GM19397 (cell line): ENCODE results near the gene ACTG1.

Source experiments
- ATAC-seq: cut with Tn5 transposase; IDR thresholded peaks from one replicate; pipeline ENCODE4 v1.9.1; 2021; ENCODE audit warnings: mild to moderate bottlenecking, moderate library complexity; ENCODE audit not compliant: unreplicated experiment

Gene ACTG1

DNA sequence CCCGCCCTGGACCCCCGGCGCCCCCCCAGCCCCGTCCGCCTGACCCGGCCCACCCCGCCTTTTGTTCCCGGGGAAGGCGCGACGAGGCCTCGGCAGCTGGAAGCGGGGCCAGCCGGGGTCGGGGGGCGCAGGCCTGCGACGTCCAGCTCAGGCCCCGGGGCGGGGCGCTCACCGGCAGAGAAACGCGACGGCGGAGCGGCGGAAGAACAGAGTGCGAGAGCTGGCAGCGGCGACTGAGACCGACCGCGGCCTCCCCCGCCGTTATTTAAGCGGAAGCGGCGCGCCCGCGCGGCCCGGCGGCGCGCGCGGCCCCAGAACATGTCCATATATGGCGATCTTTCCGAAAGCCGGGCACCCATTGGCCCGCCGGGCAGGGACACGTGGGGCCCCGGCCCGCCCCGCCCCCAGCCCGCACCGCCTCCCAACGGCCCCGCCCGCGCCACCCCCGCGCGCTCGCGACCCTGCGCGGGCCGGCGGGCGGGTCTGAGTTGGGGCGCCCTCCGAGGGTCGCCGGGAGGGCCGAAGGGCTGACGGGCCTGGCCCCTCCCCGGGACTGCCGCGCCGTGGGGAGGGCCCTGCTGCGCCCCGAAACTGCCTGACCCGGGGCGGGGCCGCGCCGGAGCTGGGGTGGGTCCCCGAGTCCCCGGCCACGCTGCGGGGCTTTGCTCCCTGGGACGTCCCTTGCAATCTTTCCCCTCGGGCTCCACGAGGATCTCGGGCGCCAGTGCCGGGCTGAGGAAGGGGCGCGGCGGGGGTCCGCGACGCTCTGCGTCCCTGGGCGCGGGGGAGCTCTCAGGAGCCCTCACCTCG, at the start of gene ACTG1:
TSS of gene ACTG1 (minus strand) at position 238 of the 810 bp plus-strand sequence. CDS start 445 bp downstream, outside the sequence.
- ATAC-seq: peak; percentile 46

DNA sequence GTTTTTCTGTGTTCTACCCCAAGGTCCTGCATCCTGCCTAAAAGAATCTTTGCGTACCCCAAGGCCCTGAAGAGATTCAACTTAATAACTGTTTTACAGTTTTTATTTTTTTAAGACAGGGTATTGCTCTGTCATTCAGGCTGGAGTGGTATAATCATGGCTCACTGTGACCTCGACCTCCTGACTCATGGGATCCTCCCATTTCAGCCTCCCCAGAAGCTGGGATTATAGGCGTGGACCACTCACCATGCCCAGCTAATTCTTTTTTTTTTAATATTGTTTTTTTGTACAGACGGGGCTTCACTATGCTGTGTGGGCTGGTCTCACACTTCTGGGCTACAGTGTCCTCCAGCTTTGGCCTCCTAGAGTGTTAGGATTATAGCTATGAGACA, 48.9 kb upstream of the ACTG1 start:
- ATAC-seq: no peak

DNA sequence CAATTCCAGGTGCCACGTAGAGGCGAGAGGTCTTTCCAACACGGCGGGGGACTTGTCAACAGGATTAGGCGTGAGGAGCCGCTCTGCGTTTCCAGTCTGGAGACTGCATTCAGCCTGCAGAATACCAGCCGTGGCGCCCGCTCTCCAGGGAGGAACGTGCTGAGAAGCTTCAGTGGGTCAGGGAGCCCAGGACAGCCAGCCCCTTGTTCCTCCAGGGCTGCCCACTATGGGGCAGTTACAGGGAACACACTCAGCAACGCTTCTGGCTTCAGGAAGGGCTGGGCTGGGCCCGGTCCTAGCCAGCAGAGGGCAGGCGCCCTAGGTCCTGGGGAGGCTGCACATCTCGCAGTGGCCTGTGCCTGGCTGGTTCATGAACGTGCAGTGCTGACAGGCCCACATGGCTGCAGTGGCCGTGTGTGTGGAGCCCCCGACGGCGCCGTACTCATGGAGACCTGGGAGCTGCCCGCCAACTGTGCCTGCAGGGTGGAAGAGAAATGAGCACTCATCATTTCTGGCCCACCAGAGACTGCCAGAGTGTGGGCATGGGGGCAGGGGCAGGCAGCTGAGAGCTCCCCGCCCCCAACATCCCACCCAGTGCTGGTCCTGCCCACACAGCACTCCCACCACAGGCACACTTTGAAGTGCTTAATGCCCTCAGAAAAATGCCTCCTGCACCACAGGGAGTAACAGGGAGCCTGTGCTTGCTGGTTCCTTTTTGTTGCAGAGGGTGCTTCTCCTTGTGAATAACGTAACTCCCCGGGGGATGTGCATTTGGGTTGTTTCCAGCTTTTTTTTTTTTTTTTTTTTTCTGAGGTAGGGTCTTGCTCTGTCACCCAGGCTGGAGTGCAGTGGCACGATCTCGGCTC, 46.6 kb upstream of the ACTG1 start:
- ATAC-seq: no peak

DNA sequence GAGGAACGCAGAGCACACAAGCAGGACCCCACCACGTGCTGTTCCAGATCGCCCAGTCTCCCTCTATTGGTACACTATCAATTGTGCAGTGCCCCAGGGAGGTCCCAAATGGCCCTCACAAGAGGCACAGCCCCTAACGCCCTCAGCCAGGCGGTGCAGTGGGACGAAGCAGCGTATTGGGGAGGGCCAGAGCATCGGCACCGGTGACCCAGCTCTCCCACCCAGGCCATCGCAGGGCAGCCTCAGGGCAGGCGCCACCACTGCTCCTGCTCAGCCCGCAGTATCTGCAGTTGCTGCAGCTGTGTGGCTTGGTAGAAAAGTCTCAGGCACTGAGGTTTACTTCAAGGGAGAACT, 45.5 kb upstream of the ACTG1 start:
- no peak for ATAC-seq

DNA sequence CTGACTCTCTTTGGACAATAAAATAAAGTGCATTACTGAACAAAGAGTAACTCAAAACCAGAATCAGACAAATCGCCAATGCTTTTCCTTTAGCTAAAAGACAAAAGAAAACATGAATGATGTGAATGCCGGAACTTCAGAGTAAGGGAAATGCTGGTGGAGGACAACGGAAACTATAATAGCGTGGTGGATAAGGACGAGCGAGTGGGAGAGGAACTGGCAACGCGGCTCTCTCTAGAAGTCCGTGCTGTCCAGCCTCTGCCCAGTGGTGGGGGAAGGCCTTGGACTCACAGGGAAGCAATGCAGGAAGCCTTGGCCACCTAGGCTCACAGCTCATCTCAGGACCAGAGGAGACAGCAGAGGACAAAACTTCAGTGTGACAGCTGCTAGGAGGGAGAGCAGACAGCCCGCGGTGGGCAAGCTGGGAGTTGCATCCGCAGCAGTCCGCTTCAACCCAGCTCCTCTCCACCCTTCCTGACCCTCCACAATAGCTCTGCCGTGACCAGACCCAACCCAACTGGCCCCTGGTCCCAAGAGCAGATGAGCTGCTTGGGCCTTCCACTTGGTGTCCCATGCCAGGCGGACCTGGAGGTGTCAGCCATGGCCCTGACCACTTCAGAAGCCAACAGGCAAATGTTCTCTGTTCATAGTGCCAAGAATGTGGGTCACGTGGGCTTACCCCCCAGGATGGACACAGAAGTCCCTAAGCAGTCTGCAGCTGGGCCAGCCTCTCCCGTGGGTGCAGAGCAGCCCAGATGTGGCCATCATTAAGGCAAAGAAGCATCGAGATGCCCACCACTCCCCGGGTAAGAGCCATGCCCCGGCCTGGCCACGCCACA, 44.9 kb upstream of the ACTG1 start:
- no peak for ATAC-seq

DNA sequence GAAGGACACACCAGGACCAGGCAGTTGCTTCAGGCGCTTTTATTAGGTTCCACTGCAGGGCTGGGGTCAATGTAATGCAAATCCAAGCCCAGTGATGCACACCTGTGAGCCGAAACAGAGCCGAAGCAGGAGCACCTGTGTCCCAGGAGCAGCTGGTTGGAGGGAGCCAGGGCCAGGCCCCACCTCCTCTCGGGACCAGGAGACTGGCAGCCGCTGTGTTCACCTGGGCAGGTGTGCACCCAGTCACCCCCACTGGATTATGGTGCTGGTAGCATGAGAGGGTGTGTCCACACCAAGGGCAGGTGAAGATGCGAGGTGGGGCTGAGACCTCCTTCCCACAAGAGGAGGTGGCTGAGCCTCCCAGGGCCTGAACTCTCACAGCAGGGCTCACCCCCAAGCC, 44.3 kb upstream of the ACTG1 start:
- no peak for ATAC-seq

DNA sequence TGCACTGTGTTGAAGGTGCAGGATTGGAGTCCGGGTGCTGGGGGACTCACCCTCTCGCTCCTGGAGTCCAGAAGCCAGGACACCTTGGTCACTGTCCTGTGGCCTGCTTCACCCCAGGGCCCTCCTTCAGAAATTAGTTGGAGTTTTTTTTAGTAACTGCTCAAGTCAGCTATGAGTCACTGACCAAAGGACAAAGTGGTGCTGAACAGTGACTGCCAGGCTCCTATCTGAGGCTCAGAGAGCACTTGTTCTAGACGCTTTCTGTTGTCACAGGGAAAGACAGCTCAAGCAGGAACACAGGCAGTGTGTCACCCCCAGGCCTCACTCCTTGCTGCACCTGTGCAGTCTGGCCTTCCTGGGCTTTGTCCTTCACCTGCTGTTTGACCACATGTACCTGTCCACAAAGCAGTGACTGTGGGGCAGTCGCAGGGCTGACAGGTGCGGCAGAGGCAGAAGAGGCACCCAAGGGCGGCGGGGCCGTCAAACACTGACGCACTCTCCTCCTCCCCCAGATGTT, 43.6 kb upstream of the ACTG1 start:
- no peak for ATAC-seq

DNA sequence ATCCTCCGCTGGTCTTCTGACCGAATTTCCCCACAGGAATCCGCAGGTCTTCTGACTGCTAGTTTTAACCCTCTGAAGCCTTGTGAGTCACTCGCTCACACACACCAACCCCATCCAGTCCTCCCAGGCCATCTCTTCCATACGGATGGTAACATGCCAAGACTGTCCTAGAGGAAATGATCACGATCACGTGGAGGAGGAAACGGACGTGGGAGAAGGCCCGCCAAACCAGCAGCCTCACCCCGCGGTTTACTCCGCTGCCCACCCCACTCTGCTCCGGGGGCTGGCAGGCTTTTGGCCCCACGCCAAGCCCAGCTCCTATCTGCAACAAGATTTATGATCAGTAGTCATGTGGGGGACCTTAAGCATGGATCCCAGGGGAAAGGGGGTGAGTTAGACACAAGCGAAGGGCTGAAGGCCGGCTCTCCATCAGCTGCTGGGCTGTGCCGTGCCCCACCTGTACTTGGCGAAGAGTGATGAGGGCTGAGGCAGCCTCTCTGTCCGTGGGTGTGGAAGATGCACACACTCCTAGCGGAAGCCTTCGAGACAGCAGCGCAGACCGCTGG, 41.1 kb upstream of the ACTG1 start:
- no peak for ATAC-seq

DNA sequence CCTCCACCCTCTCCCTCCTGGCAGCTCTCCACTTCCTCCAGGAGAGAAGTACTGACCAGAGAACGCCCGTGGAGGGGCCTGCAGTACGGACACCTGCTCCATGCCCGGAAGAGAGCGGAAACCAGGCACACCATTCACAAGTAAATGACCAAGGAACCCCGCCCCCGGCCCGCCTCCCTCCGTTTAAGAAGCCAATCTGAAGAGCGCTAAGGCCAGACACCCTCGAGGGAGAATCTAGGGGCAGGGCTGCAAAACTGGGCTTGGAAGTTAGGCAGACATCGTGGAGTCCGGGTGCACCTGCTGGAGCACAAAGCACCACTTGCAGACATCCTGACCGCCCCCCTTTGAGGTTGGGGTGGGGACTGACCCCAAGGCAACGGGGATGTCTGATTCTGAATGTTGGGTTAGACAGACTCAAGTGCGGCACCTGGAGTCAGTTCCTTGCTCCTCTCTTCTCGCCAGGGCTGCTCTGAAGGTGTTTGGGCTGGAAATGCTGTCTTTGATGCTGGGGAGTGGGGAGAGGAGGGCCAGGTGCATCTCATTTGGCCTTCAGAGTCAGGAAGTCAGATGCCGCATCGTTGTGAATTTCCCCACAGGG, 40.5 kb upstream of the ACTG1 start:
- peak; percentile 22 for ATAC-seq

DNA sequence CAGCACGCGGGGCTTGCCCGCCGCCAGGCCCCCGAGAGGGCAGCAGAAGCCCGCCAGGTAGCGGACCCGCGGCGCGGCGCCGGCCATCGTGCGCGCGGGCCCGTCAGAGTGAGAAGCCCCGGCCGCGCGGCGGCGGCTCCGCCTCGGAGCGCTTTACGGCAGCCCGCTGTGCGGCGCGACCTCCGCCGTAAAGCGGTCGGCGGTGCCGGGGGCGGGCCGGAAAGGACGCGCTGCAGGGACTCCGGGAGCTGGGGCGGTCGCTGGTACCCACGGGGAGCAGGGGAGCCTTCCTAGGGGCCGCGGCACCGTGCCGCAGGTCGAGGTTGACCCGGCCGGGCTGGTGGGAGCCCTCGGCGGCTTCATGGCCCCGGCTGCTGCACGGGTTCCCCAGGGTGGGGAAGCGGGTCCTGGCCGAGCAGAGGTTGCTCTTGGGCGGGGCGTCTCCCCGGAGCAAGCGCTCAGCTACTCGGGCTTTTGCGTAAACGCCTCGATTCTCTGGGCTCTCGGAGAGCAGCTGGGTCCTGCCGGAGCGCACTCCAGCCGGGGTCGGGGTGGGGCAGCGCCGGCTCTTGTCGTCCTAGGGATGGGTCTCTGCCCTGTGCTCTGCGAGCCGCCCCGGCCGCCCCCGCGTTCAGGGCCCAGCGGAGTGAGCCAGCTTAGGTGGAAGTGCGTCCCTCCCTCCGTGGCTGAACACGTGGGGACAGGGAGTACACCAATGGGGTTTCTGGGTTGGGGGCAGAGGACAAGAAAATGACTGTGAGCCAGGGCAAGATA, 39.8 kb upstream of the ACTG1 start, which contains the start of gene FAAP100:
TSS of gene FAAP100 (minus strand) at position 110 of the 774 bp plus-strand sequence. CDS start at position 87, 23 bp downstream.
- ATAC-seq: peak; percentile 46

DNA sequence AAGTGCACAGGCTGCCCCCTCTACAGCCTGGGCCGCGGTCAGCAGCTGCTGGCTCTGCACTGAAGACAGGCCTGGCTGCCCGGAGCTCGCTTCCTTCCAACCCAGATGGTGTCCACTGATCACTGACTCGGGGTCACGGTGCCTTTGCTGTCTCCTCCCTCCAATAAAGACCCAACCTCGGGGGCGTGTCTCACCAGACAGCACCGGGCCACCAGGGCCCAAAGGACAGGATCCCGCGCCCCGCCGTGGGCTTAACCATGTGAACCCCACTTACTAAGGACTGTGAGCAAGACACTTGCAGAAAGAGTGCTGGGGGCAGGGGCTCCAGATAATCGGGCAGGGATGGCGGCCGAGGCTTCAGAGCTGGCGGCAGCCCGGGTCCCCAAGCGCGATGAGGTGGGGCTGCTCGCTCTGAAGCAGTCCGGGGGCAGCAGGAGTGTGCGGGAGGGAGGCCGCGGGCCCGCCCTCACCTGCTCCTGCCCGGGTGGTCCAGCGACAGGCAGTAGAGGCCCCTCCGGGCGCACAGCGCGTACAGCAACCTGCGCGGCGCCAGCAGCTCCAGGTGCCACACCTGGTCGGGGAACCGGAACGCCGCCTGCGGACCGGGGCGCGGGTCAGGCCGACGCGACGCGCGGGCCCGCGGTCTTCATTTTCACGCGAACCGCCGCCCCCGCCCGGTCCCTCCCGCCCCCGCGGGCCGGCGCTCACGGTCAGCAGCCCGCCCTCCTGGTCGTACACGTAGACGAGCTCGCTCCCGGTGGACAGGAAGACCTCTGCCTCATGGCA, 39.1 kb upstream of the ACTG1 start:
- ATAC-seq: no peak

DNA sequence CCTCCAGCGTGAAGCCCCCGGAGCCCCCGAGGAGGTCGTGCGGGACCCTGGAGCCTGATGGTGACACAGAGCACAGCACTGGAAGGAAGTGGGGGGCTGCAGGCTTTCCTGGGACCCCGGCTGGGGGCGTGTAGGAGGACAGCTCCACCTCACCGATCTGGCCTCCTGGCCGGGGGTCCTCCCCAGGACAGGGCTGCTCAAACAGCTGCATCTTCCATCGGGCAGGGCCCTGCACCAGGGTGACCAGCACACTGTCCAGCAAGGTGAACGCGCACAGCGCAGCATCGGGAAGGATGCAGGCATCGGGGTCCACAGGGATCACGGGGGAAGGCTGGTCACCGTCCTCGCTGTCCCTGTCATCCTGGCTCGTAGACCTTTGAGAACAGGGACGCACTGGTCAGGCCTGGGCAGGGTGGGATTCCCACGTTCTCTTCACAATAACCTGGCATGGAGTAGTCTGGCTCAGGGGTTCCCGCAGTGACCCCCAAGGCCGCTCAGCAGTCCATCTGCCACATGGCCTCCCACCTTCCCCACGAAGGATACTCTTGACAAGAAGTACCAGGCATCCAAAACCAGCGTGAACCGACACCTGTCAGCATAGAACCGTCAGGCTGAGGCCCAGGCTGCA, 38.3 kb upstream of the ACTG1 start:
- no peak for ATAC-seq

DNA sequence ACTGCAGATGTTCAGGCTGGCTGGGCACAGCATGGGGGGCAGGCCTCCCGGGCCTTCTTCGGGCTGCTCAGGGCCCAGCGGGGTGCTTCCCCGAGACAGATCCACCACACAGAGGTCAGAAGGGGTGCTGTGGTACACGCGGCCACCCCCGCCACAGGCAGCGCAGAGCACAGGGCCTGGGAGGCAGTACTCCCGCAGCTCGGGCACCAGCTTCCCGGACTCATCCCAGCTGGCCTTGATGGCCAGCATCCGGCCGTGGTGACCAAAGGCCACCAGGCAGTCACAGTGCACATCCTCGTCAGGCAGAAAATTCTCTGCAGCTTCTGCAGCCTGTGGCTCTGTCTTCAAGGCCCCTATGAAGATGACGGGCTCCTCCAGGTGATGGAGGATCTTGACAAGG, 37.7 kb upstream of the ACTG1 start:
- ATAC-seq: no peak

DNA sequence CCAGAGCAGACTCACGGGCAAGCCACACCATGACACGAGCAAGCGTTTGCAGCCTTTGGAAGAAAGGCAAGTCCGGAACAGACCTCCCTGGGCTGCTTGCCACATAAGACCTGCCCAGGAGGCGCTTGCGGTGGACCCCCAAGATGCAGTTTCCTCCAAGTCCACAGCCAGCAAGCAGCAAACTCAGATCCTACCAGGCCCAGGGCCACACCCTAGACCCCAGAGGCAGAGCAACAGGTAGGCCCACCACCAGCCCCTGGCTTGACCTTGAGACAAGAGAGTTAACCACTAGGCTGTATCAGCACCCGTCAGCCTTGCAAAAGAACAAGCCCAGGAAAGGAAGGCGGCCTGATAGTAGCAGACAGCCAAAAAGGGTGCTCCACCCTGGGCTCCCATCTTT, 37.2 kb upstream of the ACTG1 start:
- ATAC-seq: no peak

DNA sequence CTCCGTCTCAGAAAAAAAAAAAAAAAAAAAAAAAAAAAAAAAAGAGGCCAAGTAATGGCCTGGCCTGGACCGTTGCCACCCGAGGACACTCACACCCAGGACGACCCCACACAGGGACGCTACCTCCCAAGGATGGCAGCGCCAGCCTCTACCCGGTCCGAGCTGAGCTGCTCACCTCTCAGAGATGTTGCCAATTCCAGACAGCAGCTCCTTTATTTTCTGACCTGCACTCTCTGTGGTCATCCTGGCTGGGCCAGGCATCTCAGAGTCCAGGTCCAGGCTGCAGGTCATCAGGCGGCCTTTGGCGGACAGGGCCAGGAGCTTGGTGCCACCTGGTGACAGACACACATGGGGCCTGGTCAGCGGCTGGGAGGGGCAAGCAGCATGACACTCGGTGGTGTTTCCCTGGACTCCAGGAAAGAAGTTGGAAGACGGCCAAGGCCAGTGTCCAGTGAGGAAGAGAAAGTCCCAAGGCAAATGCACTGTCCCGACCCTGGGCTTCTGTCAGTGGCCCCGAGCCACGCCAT, 36.5 kb upstream of the ACTG1 start:
- ATAC-seq: no peak

DNA sequence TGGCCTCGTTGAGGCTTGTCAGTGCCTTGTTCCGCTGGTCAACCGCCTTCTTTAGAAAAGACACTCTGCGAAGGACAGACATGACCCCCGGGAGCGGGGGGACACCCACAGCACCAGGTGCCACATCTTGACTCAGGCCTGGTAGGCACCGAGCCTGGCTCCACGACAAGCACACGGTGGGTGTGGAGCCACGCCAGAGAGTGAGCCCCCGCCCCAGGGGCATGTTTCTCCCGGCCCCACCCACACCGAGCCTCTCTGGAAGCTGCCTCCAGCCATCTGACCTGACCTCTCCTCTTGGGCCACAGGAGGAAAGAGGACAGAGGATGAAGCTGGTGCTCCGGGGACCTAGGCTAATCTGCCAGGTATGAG, 35.0 kb upstream of the ACTG1 start:
- no peak for ATAC-seq

DNA sequence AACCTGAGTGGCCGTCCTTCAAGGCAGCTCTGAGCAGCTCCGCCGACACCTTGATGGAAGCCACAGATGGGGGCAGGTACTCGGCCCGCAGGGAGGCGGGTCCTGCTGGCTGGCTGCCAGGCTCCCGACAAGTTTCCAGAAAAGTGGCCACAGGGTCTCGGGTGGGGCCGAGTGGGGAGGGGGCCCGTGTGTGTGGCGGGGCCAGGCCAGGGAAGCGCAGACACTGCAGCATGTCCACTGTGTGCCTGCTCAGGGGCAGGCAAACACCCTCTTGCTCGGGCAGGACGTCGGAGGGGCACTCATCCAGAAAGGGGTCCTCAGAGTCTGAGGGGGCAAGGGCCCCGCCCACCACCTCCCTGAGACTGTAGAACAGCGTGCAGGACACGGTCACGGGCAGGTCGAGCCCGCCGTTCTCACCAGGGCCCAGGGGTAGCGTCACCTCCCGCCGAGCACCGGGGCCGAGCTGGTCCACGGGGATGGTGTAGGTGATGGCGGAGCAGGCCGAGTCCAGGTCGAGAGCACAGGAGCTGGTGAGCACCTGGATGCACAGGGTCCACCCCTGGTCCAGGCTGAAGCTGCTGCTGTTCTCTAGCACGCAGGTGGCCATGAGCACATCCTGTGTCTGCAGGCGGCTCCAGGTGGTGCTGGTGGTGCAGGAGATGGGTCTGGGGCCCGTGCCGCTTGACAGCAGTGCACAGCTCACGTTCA, 34.5 kb upstream of the ACTG1 start:
- ATAC-seq: no peak
